Retina (tissue), 1 donor: Measurements from ENCODE around the gene ABCF2.

Experiments used
- DNase-seq: peaks from one replicate; pipeline ENCODE4 v3.0.0-alpha.2; 2016

Gene ABCF2

GRCh38 chr7:151240942-151241754, 14.1 kb upstream of the ABCF2 start:
- DNase-seq = no peak

DNA sequence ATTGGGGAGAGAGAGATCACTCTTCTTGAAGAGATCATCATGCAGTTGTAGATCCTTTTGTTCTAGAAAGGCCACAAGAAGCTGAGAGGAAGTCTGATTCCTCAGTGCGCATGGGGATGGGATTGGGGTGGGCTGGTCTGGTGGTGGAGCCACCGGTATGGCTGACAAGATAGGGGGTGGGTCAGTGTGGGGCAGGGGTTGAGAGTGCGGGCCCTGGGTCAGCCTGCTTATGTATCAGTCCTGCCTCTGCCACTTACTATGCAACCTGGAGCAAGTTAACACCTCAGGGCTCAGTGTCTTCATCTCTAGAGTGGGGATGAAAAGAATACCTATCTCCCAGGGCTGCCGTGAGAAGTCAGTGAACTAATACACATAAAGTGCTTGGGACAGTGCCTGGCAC, 13.5 kb upstream of the ABCF2 start:
- DNase-seq = no peak

GRCh38 chr7:151239837-151240459, 12.9 kb upstream of the ABCF2 start:
- DNase-seq = no peak

DNA sequence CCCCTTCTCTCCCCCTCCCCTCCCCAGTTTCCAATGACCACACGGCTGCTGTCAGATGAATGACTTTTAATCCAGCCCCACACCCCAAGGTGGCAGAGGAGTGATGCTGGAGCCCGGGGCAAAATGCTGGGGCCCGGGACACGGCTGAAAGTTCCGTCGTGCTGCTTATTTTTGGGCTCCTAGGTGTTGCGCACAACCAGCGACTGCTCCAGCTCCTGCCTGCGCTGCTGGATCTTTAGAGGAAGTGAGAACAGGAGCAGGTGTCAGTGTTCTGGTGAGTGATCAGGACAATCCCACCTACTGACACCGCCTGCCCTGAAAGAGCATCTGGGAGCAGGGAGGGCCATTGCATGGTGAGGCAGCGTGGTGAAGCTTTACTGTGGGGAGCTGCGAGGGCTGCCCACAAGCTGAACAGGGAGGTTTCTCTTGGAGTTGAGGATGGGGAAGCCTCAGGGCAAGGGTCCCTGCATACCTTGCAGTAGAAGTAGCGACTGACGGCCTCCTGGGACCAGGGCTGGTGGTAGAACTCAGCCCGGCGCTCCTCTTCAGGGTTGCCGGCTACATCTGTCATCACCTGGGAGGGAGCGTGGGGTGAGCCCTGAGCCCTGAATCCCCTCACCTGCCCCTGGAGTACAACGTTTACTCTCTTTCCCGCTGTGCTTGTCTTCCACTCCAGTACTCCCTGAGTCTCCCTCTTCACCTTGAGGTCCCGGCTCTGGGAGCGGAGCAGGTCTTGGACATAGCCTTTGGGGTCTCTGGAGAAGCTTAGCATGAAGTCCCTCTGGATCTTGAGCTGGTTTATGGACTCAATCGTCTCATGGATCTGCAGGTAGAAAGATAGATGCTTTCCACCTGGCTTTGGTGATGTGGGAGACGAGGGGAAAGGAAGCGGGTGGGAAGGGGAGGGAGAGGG, 12.2 kb upstream of the ABCF2 start:
- DNase-seq = no peak

GRCh38 chr7:151238190-151238810, 11.3 kb upstream of the ABCF2 start:
- no peak for DNase-seq

DNA sequence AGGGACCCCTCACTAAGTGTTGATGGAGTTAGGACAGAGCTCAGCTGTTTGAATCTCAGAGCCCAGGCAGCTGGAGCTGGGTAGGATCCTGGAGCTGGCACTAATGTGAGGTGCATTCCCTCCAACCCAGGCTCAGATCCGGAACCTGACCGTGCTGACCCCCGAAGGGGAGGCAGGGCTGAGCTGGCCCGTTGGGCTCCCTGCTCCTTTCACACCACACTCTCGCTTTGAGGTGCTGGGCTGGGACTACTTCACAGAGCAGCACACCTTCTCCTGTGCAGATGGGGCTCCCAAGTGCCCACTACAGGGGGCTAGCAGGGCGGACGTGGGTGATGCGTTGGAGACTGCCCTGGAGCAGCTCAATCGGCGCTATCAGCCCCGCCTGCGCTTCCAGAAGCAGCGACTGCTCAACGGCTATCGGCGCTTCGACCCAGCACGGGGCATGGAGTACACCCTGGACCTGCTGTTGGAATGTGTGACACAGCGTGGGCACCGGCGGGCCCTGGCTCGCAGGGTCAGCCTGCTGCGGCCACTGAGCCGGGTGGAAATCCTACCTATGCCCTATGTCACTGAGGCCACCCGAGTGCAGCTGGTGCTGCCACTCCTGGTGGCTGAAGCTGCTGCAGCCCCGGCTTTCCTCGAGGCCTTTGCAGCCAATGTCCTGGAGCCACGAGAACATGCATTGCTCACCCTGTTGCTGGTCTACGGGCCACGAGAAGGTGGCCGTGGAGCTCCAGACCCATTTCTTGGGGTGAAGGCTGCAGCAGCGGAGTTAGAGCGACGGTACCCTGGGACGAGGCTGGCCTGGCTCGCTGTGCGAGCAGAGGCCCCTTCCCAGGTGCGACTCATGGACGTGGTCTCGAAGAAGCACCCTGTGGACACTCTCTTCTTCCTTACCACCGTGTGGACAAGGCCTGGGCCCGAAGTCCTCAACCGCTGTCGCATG, 10.5 kb upstream of the ABCF2 start:
- DNase-seq = no peak

DNA sequence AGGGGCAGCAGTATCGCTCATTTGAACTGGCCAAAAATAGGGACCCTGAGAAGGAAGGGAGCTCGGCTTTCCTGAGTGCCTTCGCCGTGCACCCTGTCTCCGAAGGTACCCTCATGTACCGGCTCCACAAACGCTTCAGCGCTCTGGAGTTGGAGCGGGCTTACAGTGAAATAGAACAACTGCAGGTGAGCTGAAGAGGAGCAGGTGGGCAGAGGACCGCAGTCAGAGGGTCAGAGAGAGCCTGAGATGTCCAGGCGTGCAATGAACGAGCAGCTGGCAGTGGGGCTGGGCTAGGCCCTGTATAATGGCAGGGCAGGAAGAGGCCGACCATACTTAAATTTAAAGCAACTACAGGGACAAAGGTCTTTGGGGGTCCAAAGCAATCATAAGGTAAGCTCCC, 9.4 kb upstream of the ABCF2 start:
- DNase-seq = no peak

DNA sequence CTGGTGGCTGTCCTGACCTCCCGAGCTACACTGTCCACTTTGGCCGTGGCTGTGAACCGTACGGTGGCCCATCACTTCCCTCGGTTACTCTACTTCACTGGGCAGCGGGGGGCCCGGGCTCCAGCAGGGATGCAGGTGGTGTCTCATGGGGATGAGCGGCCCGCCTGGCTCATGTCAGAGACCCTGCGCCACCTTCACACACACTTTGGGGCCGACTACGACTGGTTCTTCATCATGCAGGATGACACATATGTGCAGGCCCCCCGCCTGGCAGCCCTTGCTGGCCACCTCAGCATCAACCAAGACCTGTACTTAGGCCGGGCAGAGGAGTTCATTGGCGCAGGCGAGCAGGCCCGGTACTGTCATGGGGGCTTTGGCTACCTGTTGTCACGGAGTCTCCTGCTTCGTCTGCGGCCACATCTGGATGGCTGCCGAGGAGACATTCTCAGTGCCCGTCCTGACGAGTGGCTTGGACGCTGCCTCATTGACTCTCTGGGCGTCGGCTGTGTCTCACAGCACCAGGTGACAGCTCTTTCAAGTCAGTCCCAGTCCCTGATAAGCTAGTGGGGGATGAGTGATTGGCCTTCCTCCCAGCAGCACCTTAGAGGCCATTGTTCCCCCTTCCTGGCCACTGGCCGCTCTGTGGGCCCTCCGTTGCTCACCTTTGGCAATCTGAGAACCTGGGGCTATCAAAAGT, 8.2 kb upstream of the ABCF2 start:
- DNase-seq = no peak

- DNase-seq = no peak
Observed at GRCh38 chr7:151233804-151234203, 6.8 kb upstream of the ABCF2 start.

GRCh38 chr7:151232917-151233701, 6.1 kb upstream of the ABCF2 start:
- peak; percentile 53 for DNase-seq

DNA sequence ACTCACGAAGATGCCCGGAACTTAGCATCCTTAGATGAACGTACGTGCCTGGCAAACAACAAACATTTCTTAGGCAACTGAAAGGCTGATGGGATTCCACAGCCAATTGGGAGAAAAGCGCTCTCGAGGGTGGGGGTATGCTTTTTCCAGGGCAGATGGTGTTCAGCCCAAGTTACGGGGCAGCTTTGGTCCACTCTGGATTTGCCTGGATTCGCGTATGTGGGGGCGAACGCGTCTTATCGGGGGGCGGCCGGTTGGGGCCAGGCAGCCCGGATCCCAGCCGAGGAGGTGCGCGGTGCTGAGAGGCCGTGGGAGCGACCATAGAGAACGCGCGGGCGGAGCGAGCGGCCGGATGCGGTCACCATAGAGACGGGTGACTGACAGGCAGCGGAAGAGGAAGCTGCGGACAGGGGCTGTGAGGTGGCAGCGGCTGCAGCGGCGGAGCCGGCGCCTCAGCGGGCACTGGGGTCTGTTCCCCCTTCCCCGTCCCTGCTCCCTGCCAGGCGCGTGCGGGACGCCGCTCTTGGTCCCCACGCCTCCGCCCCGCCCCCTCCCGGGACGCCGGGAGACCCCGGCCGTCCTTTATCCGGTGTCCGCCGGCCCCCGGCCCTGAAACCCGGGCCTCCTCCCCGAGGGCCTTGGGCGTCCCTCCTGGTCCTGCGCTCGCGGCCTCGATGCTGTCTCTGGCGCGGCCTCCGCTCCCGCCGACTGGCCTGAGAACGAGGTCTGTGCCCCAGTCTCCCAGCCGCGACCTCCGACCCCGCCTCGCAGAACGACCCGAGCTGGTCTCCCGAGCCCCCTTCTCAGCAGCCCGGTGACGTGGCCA, 5.3 kb upstream of the ABCF2 start, which contains the start of gene CHPF2:
Gene CHPF2, plus strand, starts transcription at position 393 of the 826 bp plus-strand sequence. CDS start 1,529 bp downstream, outside the sequence.
- peak; percentile 94 for DNase-seq

DNA sequence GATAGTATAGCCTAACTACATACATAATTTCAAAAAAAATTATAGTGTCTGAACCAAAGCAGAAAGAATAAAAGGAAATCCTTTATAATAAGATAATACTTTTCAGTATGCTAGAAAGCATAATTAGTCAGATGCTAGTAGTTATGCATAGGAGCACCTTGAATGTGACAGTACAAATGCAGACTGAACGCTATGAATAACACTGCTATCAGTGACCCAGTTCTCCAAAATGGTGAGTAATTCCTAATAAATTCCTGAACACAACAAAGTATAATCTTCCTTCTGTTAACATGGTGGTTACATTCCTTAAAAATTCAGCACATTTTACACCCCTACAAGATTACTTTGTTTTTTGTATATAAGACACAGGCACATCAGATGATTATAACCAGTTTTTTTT, 4.1 kb upstream of the ABCF2 start:
- DNase-seq = no peak

- no peak for DNase-seq
Observed at GRCh38 chr7:151229249-151229648, 2.2 kb upstream of the ABCF2 start.

DNA sequence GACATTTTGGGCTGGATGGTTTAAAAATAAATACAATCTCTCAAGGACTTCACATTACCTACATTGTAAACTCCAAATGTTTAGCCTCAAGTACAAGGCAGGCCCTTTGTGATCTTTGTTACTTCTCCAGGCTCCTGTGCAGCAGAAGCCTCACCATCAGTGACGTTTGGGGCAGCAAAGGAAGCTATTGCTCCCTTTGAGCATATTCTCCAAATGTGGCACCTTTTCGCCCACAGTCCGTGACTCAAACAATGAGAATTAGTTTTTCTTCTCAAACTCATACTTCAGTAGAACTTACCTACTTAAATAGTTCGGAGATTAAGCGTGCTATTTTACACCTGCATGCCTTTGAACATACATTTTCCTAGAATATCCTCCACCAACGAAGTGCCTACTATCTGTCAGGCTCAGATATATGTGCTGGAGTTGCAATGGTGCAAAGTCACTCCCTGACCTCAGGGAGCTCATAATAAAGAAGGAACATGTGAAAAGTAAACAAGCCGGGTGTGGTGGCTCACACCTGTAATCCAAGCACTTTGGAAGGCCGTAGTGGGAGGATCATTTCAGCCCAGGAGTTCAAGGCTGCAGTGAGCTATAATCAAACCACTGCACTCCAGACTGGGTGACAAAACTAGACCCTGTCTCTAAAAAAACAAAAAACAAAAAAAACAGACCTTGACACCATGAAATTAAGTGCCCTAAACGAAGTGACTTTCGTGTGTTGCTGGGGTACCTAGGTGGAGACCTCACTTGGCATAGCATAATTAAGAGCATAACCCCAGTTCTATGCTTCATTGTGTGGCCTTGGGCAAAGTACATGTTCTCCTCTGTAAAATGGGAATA, 1.2 kb upstream of the ABCF2 start:
- no peak for DNase-seq

- peak; percentile 17 for DNase-seq
Observed at GRCh38 chr7:151226560-151226874, 488 bp downstream of the ABCF2 start.

GRCh38 chr7:151225948-151226510, 976 bp downstream of the ABCF2 start:
- DNase-seq = no peak

DNA sequence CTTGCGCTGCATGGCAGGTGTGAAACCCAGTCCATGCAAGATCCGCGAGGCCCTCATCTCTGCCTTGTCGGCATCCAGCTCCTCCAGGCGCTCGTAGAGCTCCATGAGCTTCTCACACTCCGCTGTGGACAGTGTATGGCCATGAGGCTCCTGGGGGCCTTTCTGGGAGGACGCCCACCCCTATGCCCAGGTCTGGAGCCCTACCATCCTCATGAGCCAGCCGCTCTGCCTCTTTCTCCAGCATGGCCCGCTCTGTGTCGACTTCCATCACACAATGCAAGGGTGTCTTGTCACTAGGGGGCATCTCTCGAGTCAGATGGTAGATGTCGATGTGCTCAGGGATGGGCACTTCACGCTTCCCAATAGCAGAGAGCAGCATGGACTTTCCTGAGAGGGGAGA, 3.3 kb downstream of the ABCF2 start:
- DNase-seq = no peak

GRCh38 chr7:151218170-151218569, 8.8 kb downstream of the ABCF2 start:
- no peak for DNase-seq
